HepG2 (cell line): ENCODE results near the gene STPG2. TPM values are rescaled to one million over a fixed set of nuclear protein-coding genes. Genes with fewer than 3 reads are reported as not detected.

Source experiments
- ATAC-seq: fragments of 200-7000 bp; cut with Tn5 transposase; 3 replicates; pipeline ENCODE4 v1.9.1; 2020; ENCODE audit warnings: mild to moderate bottlenecking, moderate library complexity
- BruUV-seq: library from RNA; stranded (reverse); fragments of 400-500 nt; replicated peaks from 2 replicates; lab custom pipeline; 2021; lab: Mats Ljungman, UMichigan
- CTCF ChIA-PET: fragments of 300-600 bp; formaldehyde crosslinking; extraction: SDS; loops from one replicate; lab custom pipeline; 2021; ENCODE audit warnings: low total read pairs, inconsistent platforms, low intra/inter-chr PET ratio; lab: Yijun Ruan, JAX
- POLR2A ChIA-PET: fragments of 350-600 bp; sonication (Branson Sonifier 250); formaldehyde crosslinking; loops from one replicate; lab custom pipeline; 2020; ENCODE audit warnings: antibody characterized with exemption, inconsistent platforms; lab: Yijun Ruan, JAX
- DNase-seq: peaks from one replicate; pipeline ENCODE4 v3.0.0-alpha.2; 2015; ENCODE audit warnings: low spot score
- FAIRE-seq: peaks from 3 replicates; lab custom pipeline; 2011; peaks lifted over from hg19 to GRCh38; lab: Jason Lieb, UNC
- H2AFZ ChIP-seq: one replicate; pipeline ENCODE4 v1.6.1; 2011; ENCODE audit warnings: low read length, inconsistent platforms
- H3K27ac ChIP-seq: fragments of 300-600 bp; 3 replicates; pipeline ENCODE4 v1.8.0; 2011; ENCODE audit warnings: mixed run types, mild to moderate bottlenecking, mixed read lengths, low read length, inconsistent platforms; ENCODE audit not compliant: insufficient read depth; ENCODE audit errors: extremely low read length
- H3K27me3 ChIP-seq, 2 experiments: fragments of 200-600 bp in 1 of 2; 2 replicates in 1 of 2; 3 replicates in 1 of 2; pipeline versions ENCODE4 v1.6.0 to v1.8.0; 2011; ENCODE audit warnings: low read length in 2 of 2, mild to moderate bottlenecking in 2 of 2, moderate library complexity in 2 of 2, inconsistent platforms in 1 of 2; ENCODE audit not compliant: insufficient read depth in 2 of 2, control insufficient read depth in 1 of 2
- H3K36me3 ChIP-seq, 2 experiments: fragments of 200-600 bp in 1 of 2; replicated peaks in 1 of 2; 2 replicates in 1 of 2; 3 replicates in 1 of 2; pipeline versions ENCODE4 v1.5.1 to v1.8.0; 2011; ENCODE audit warnings: low read length in 2 of 2, inconsistent platforms in 1 of 2; ENCODE audit not compliant: insufficient read depth in 2 of 2, control insufficient read depth in 1 of 2
- H3K4me1 ChIP-seq: 2 replicates; pipeline ENCODE4 v1.5.1; 2012; ENCODE audit warnings: low read length, inconsistent platforms; ENCODE audit not compliant: insufficient read depth
- H3K4me2 ChIP-seq: 2 replicates; pipeline ENCODE4 v1.6.0; 2011; ENCODE audit warnings: low read depth, low read length, inconsistent platforms
- H3K4me3 ChIP-seq, 3 experiments: fragments of 200-600 bp in 1 of 3; sonication (generic), shearing (Covaris generic) in 1 of 3; replicated peaks in 1 of 3; 2 replicates each; pipeline ENCODE4 v1.5.1; 2011 to 2016; ENCODE audit warnings: low read length in 3 of 3, inconsistent platforms in 2 of 3, low read depth in 2 of 3, mild to moderate bottlenecking in 2 of 3, control low read depth in 1 of 3, mixed read lengths in 1 of 3; ENCODE audit not compliant: insufficient read depth in 1 of 3
- H3K79me2 ChIP-seq: one replicate; pipeline ENCODE4 v1.6.1; 2011; ENCODE audit warnings: low read length, inconsistent platforms; ENCODE audit not compliant: insufficient read depth
- H3K9ac ChIP-seq: 2 replicates; pipeline ENCODE4 v1.6.0; 2011; ENCODE audit warnings: mild to moderate bottlenecking, low read depth, low read length, inconsistent platforms; ENCODE audit not compliant: insufficient read depth
- H3K9me3 ChIP-seq: 2 replicates; pipeline ENCODE4 v1.5.1; 2012; ENCODE audit warnings: mild to moderate bottlenecking, low read length
- H4K20me1 ChIP-seq: 2 replicates; pipeline ENCODE4 v1.6.0; 2011; ENCODE audit warnings: inconsistent platforms, mild to moderate bottlenecking, low read length, moderate library complexity; ENCODE audit not compliant: insufficient read depth
- ATF7 ChIP-seq, 2 experiments: fragments of 450-650 bp in 1 of 2; sonication (generic) in 1 of 2; formaldehyde crosslinking in 1 of 2; IDR thresholded peaks; 2 replicates each; pipeline versions ENCODE4 v1.4.0 to v1.6.1; 2016 to 2020; ENCODE audit warnings: antibody characterized with exemption in 1 of 2, mild to moderate bottlenecking in 1 of 2, missing genetic modification reagents in 1 of 2
- CEBPB ChIP-seq: IDR thresholded peaks from 2 replicates; pipeline ENCODE4 v1.6.1; 2011; ENCODE audit warnings: low read depth, low read length, improper control_type of control experiment, borderline replicate concordance
- GPN1 ChIP-seq: sonication (generic); formaldehyde crosslinking; IDR thresholded peaks from 2 replicates; pipeline ENCODE4 v1.5.1; 2020; ENCODE audit warnings: missing genetic modification reagents, borderline replicate concordance
- GZF1 ChIP-seq: sonication (generic); formaldehyde crosslinking; IDR thresholded peaks from 2 replicates; pipeline ENCODE4 v1.5.1; 2020; ENCODE audit warnings: mild to moderate bottlenecking, missing genetic modification reagents
- HDAC1 ChIP-seq: sonication (generic); formaldehyde crosslinking; IDR thresholded peaks from 2 replicates; pipeline ENCODE4 v1.5.1; 2020; ENCODE audit warnings: mild to moderate bottlenecking, missing genetic modification reagents
- JUNB ChIP-seq: sonication (generic); formaldehyde crosslinking; IDR thresholded peaks from 2 replicates; pipeline ENCODE4 v1.8.0; 2022; ENCODE audit warnings: missing genetic modification reagents, mild to moderate bottlenecking, borderline replicate concordance
- MED8 ChIP-seq: sonication (generic); formaldehyde crosslinking; IDR thresholded peaks from 2 replicates; pipeline ENCODE4 v1.8.1; 2023; ENCODE audit warnings: mild to moderate bottlenecking, missing genetic modification reagents; ENCODE audit not compliant: insufficient replicate concordance
- NFKB2 ChIP-seq: sonication (generic); formaldehyde crosslinking; IDR thresholded peaks from 2 replicates; pipeline ENCODE4 v1.4.0; 2020; ENCODE audit warnings: missing genetic modification reagents, borderline replicate concordance
- SP4 ChIP-seq: sonication (generic); formaldehyde crosslinking; IDR thresholded peaks from 2 replicates; pipeline ENCODE4 v1.8.1; 2023; ENCODE audit warnings: mild to moderate bottlenecking, missing genetic modification reagents
- SRY ChIP-seq: sonication (generic); formaldehyde crosslinking; IDR thresholded peaks from 2 replicates; pipeline ENCODE4 v1.8.0; 2022; ENCODE audit warnings: mild to moderate bottlenecking, missing genetic modification reagents
- ZNF180 ChIP-seq: sonication (generic); formaldehyde crosslinking; IDR thresholded peaks from 2 replicates; pipeline ENCODE4 v1.4.0; 2020; ENCODE audit warnings: low read depth, missing genetic modification reagents, borderline replicate concordance
- ZNF496 ChIP-seq: sonication (generic); formaldehyde crosslinking; IDR thresholded peaks from 2 replicates; pipeline ENCODE4 v1.8.1; 2023; ENCODE audit warnings: mild to moderate bottlenecking, moderate library complexity, missing genetic modification reagents; ENCODE audit not compliant: insufficient replicate concordance
- ZNF672 ChIP-seq: sonication (generic); formaldehyde crosslinking; IDR thresholded peaks from 2 replicates; pipeline ENCODE4 v1.8.1; 2022; ENCODE audit warnings: missing genetic modification reagents
- ZNF788 ChIP-seq: sonication (generic); formaldehyde crosslinking; IDR thresholded peaks from 2 replicates; pipeline ENCODE4 v1.5.0; 2020; ENCODE audit warnings: mild to moderate bottlenecking, missing genetic modification reagents, borderline replicate concordance
- WGBS: methylation state at CpG from one replicate; pipeline ENCODE4 v1.1.6; 2017; ENCODE audit warnings: low lambda C conversion rate; 5-methylcytosine and 5-hydroxymethylcytosine counted together
- in situ Hi-C: cut with HindIII; loops from 2 replicates; pipeline ENCODE4 v1.10.0; 2017; ENCODE audit warnings: low pct_unique_long_range_greater_than_20kb; ENCODE audit not compliant: extremely low pct_ligation_motif_present
- intact Hi-C: fragments of 100-400 bp; cut with micrococcal nuclease; formaldehyde crosslinking; loops from one replicate; pipeline ENCODE4 v1.10.0; 2022; ENCODE audit not compliant: unreplicated experiment
- polyA plus RNA-seq, 8 experiments: library from polyadenylated mRNA; depleted of rRNA in 3 of 8; stranded (reverse) in 7 of 8; unstranded in 1 of 8; fragments of >200 nt; fragmentation: Illumina TruSeq in 4 of 8; extraction: Trizol in 4 of 8; gene quantifications; 2 replicates each; pipeline versions ENCODE4 v1.2.1 to v1.2.3, GENCODE V29; 2011 to 2016; ENCODE audit warnings: low read depth in 4 of 8, missing spikeins in 1 of 8, mixed read lengths in 1 of 8; ENCODE audit not compliant: insufficient read depth in 1 of 8
- total RNA-seq, 5 experiments: library from RNA; depleted of rRNA; stranded (reverse); fragments of >200 nt; fragmentation: Illumina TruSeq; extraction: Trizol; gene quantifications; 2 replicates each; pipeline ENCODE4 v1.2.3, GENCODE V29; 2016; ENCODE audit warnings: low read depth in 1 of 5
- TF ChIP-seq, protein P1 (sequence below): sonication (generic); formaldehyde crosslinking; IDR thresholded peaks from 2 replicates; pipeline ENCODE4; 2020; ENCODE audit warnings: missing genetic modification reagents, mild to moderate bottlenecking, borderline replicate concordance
- TF ChIP-seq, protein P2 (sequence below): sonication (generic); formaldehyde crosslinking; IDR thresholded peaks from 2 replicates; pipeline ENCODE4 v1.4.0; 2020; ENCODE audit warnings: missing genetic modification reagents
- TF ChIP-seq, protein P3 (sequence below): sonication (generic); IDR thresholded peaks from 2 replicates; pipeline ENCODE4 v1.6.1; 2016; ENCODE audit warnings: low read depth, borderline replicate concordance

Gene STPG2
- total and polyA plus RNA-seq, 2 of the 13 experiments (the other 11 are each of a cell fraction or from before 2014, with no cell fraction given), result 0.07 TPM; not detected in 1

DNA sequence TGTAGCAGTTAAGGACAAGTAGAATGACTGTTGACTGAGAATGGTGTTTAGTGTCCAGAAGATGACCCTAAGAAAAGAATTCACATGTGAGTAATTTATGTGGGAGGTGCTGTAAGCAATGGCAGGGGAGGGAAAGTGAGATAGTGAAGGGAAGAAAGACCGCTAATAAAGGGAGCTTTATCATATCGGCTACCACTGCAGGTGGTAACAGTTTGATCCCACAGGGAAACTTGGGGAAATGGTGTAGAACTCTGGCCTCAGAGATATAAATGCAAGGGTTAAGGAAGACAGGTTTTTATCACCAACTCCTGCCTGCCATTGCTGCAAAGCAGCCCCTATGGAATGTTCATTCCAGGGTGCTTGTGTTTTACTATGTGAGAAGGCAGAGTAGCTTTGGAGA lies 489.6 kb downstream of the STPG2 start:
- POLR2A ChIA-PET, result no interaction called here
- Histone ChIP-seq H3K4me2 (no peak overlapping the region), H3K36me3 (no peaks in the 10 kb centered on the region), H3K27me3 (no peaks in the 10 kb centered on the region), H3K4me3 (no peak overlapping the region), H4K20me1 (no peaks in the 10 kb centered on the region), H3K9ac (no peak overlapping the region), H3K4me1 (no peaks in the 10 kb centered on the region), H2AFZ (no peak overlapping the region), H3K27ac (no peak overlapping the region), H3K9me3 (0 out of 2 replicates have a peak, but pooled peaks cover 4% of the 10 kb centered on the region), H3K79me2 (no peaks in the 10 kb centered on the region)
- BruUV-seq, result no TSS peak
- CTCF ChIA-PET, result no interaction called here
- in situ Hi-C loops (no loop called here), intact Hi-C loops (no loop called here)
- 2% methylated on average over 2 of the region's 2 CpGs for WGBS
- no peak for FAIRE-seq
- ATAC-seq, result no peak
- DNase-seq, result no peak
- TF ChIP-seq ZNF788 (no peak), ATF7 (IDR thresholded peaks at IDR 0.05) (no peak), ATF7 (CRISPR knock-in tag; IDR thresholded peaks at IDR 0.05) (no peak), CEBPB (no peak), SRY (CRISPR knock-in tag) (no peak)

DNA sequence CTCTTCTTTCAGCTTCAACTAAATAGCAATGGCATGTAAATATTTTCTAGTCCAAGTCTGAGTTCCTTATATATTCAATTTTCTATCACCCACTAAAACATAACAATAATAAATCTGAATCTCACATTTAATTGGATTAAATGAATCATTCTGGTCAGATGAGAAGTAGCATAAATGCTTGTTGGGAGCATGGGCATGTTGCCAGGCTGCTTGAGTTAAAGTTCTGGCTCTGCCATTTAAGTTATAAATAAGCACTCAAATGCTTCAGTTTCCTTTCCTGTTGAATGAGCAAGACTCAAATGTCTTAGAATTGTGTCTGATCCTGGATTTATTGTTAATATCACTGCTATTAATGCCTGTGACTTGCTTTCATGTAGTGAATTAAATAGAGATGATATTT lies 496.3 kb downstream of the STPG2 start:
- intact Hi-C loops, result no loop called here
- ChIA-PET CTCF (no interaction called here), POLR2A (no interaction called here)
- no peaks in the 10 kb centered on the region for H3K79me2 ChIP-seq
- BruUV-seq, result no TSS peak
- no peak for ATAC-seq
- no peaks in the 10 kb centered on the region for H3K9me3 ChIP-seq
- H3K4me2 ChIP-seq, result no peak overlapping the region
- H3K4me1 ChIP-seq, result no peaks in the 10 kb centered on the region
- H3K4me3 ChIP-seq, result no peak overlapping the region
- in situ Hi-C loops, result no loop called here
- H3K9ac ChIP-seq, result no peak overlapping the region
- no peak overlapping the region for H3K27ac ChIP-seq
- FAIRE-seq, result no peak
- H3K36me3 ChIP-seq, result no peaks in the 10 kb centered on the region
- H3K27me3 ChIP-seq, result no peaks in the 10 kb centered on the region
- H2AFZ ChIP-seq, result no peak overlapping the region
- no peaks in the 10 kb centered on the region for H4K20me1 ChIP-seq
- no peak for DNase-seq
- TF ChIP-seq ZNF672 (CRISPR knock-in tag) (no peak), JUNB (CRISPR knock-in tag) (no peak), NFKB2 (no peak), HDAC1 (no peak), MED8 (CRISPR knock-in tag) (no peak), ZNF180 (CRISPR knock-in tag) (no peak), GZF1 (no peak), ZNF496 (CRISPR knock-in tag) (no peak), GPN1 (no peak), SP4 (CRISPR knock-in tag) (no peak)
- TF ChIP-seq, protein P1, sequence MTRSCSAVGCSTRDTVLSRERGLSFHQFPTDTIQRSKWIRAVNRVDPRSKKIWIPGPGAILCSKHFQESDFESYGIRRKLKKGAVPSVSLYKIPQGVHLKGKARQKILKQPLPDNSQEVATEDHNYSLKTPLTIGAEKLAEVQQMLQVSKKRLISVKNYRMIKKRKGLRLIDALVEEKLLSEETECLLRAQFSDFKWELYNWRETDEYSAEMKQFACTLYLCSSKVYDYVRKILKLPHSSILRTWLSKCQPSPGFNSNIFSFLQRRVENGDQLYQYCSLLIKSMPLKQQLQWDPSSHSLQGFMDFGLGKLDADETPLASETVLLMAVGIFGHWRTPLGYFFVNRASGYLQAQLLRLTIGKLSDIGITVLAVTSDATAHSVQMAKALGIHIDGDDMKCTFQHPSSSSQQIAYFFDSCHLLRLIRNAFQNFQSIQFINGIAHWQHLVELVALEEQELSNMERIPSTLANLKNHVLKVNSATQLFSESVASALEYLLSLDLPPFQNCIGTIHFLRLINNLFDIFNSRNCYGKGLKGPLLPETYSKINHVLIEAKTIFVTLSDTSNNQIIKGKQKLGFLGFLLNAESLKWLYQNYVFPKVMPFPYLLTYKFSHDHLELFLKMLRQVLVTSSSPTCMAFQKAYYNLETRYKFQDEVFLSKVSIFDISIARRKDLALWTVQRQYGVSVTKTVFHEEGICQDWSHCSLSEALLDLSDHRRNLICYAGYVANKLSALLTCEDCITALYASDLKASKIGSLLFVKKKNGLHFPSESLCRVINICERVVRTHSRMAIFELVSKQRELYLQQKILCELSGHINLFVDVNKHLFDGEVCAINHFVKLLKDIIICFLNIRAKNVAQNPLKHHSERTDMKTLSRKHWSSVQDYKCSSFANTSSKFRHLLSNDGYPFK (CRISPR knock-in tag), result no peak
- TF ChIP-seq, protein P2, sequence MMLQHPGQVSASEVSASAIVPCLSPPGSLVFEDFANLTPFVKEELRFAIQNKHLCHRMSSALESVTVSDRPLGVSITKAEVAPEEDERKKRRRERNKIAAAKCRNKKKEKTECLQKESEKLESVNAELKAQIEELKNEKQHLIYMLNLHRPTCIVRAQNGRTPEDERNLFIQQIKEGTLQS (CRISPR knock-in tag), result no peak
- TF ChIP-seq, protein P3, sequence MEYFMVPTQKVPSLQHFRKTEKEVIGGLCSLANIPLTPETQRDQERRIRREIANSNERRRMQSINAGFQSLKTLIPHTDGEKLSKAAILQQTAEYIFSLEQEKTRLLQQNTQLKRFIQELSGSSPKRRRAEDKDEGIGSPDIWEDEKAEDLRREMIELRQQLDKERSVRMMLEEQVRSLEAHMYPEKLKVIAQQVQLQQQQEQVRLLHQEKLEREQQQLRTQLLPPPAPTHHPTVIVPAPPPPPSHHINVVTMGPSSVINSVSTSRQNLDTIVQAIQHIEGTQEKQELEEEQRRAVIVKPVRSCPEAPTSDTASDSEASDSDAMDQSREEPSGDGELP, result no peak
